Frontal cortex (tissue), 4 donors: ENCODE data around the gene AKNA. TPM values are rescaled to one million over a fixed set of nuclear protein-coding genes. Genes with fewer than 3 reads are reported as not detected.

ENCODE experiments used
- DNase-seq, 2 donors: peaks; one replicate each; pipeline ENCODE4 v3.0.0; 2012; ENCODE audit warnings: low spot score in 2 of 2
- FAIRE-seq: peaks from 2 replicates; lab custom pipeline; 2012; peaks lifted over from hg19 to GRCh38; lab: Jason Lieb, UNC
- total RNA-seq: library from RNA; depleted of rRNA; stranded (reverse); fragments of >200 nt; gene quantifications from one replicate; pipeline ENCODE4 v1.2.3, GENCODE V29; 2014
- donor health status: control.
- donor health status: control.
- donor health status: control.

AKNA gene, protein sequence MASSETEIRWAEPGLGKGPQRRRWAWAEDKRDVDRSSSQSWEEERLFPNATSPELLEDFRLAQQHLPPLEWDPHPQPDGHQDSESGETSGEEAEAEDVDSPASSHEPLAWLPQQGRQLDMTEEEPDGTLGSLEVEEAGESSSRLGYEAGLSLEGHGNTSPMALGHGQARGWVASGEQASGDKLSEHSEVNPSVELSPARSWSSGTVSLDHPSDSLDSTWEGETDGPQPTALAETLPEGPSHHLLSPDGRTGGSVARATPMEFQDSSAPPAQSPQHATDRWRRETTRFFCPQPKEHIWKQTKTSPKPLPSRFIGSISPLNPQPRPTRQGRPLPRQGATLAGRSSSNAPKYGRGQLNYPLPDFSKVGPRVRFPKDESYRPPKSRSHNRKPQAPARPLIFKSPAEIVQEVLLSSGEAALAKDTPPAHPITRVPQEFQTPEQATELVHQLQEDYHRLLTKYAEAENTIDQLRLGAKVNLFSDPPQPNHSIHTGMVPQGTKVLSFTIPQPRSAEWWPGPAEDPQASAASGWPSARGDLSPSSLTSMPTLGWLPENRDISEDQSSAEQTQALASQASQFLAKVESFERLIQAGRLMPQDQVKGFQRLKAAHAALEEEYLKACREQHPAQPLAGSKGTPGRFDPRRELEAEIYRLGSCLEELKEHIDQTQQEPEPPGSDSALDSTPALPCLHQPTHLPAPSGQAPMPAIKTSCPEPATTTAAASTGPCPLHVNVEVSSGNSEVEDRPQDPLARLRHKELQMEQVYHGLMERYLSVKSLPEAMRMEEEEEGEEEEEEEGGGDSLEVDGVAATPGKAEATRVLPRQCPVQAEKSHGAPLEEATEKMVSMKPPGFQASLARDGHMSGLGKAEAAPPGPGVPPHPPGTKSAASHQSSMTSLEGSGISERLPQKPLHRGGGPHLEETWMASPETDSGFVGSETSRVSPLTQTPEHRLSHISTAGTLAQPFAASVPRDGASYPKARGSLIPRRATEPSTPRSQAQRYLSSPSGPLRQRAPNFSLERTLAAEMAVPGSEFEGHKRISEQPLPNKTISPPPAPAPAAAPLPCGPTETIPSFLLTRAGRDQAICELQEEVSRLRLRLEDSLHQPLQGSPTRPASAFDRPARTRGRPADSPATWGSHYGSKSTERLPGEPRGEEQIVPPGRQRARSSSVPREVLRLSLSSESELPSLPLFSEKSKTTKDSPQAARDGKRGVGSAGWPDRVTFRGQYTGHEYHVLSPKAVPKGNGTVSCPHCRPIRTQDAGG (N-terminal part only)
- 3.3 TPM for total RNA-seq

- DNase-seq (peak in 1 of 2 donors; percentile 52), FAIRE-seq (no peak)
Observed at GRCh38 chr9:114387680-114388356, at the start of gene AKNA. Gene AKNA (minus strand): TSS chr9:114387982. CDS start chr9:114381333, 6,649 bp downstream.

DNA sequence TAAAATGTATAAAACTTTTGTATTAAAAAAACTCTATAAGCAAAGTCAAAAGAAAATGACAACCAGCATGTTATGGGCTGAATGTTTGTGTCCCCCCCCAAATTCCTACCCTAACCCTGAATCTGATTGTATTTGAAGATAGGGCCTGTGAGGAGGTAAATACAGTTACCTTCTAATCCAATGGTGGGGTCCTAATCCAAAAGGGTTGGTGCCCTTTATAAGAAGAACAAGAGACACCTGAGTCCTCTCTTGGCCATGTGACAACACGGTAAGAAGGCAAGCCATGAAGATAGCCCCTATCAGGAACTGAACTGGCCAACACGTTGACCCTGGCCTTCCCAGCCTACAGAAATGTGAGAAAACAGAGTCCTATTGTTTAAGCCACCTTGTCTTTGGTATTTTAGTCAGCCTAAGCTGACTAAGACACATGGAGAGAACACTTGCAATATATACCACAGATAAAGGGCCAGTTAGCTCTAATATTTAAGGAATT lies 49.7 kb upstream of the AKNA start:
- no peak for DNase-seq
- FAIRE-seq = no peak

- DNase-seq (peak; percentile 27 to 60), FAIRE-seq (no peak)
Observed at GRCh38 chr9:114434878-114435311, 47.1 kb upstream of the AKNA start.

DNA sequence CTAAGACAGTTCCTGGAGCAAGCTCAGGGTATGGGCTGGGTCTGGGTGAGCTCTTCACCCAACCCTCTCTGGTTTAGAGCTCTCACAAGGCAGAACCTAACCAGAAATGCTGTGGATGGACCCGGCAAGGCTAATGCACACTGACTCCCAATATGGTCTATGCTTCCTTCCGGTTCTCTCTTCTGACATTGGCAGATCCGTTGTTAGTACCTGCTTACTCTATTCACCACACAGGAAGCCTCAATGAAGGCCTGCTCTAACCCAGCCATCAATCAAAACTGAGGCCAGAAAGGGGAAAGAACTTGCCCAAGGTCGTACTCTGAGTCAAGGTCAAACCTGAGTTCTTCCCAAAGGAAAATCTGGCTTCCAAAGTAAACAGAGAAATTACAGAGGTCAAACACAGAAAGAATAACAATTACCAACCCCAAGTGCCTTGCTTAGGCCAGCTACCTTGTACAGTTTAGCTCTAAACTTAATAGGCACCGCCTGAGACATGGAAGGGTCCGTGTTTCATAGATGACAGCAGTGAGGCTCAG lies 46.0 kb upstream of the AKNA start:
- DNase-seq (no peak), FAIRE-seq (no peak)

DNA sequence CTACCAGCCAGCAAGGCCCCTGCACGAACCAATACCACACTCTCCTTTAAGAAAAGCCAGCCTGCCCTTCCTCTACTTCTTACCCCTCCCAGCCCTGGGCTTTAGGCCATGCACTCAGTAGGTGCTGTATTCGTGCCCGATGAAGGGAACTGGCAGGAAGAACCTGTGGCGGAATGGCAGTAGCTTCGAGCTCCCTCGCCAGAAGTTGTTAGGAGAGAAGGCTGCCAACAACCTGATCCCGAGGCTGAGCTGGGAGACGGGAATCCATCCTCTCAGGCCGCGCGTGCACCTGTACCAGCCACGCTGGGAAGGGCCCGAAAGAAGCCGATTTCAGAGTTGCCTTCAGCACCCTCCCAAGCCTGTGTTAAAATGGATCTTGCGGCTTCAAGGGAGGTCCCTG lies 45.3 kb upstream of the AKNA start:
- no peak for DNase-seq
- FAIRE-seq = no peak

DNA sequence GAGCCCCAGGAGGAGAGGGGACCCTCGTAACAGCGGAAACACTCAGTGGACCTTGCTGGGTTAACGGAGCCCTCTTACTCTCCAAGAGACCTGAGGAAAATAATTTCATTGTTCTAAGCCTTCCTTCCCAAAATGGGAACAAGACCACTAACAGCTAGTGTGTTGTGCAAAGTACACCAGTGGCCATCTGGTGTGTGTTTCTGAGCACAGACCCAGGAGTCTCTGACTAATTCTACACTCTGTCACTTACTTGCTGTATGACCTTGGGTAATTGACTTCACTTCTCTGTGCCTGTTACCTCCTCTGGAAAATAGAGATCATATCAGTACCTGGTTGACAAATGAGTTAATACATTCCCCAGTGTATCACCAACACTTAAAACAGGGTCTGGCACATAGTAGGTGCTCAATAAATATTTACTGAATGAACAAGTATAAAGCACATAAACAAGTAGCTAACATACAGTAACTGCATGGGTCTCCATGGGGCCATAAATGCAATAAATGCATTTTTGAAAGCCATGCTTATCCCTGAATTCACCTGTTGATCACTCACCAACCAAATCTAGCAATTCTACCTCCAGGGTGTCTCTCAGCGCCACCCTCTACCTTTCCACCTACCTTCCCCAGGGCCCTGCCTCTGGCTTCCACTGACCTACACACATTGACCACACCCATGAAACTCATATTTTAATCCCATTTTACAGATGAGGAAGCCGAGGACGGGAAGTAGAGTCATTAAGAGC lies 44.7 kb upstream of the AKNA start:
- no peak for FAIRE-seq
- no peak for DNase-seq

GRCh38 chr9:114431770-114432169 lies 44.0 kb upstream of the AKNA start:
- DNase-seq = no peak
- FAIRE-seq = no peak

DNA sequence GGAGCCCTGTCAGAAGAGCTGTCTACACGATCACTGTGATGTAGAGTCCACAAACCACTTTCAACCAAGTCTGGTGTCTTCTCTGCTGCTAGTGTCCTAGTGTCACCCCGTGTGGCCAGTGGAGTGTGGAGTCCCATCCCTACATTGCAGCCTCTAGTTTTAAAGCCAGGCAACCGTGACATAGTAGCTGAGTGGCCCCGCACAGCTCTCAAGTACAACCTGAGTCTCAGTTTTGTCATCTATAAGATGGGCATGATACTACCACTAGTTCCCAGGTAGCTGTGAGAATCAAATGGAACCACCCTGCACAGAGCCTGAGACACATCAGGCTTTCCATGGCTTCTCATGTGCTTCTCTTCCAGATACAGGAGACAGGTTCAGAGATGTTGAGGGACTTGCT lies 43.2 kb upstream of the AKNA start:
- DNase-seq (no peak), FAIRE-seq (no peak)

GRCh38 chr9:114430457-114430856 lies 42.7 kb upstream of the AKNA start:
- FAIRE-seq (no peak), DNase-seq (no peak)

GRCh38 chr9:114429488-114429887 lies 41.7 kb upstream of the AKNA start:
- FAIRE-seq = no peak
- DNase-seq = no peak

- FAIRE-seq = no peak
- no peak for DNase-seq
Observed at GRCh38 chr9:114428466-114428865, 40.7 kb upstream of the AKNA start.

DNA sequence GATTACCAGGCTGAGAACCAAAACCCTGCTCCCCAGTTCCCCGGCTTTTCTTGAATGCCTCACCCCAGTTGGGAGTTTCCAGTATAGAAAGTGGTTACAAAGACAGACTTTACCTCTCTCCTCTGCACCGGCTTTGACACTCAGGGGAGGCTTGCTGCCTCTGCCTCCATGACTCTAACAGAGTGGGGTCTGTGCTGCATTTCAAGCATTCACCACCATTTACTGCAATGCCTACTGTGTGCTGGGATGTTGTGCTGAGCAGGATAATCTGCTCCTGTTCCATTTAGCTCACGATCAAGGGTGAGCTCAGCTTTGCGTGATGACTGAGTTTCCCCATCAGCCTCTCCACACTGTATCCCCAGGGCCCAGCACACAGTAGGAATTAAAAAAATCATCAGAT lies 39.9 kb upstream of the AKNA start:
- no peak for FAIRE-seq
- DNase-seq = no peak

DNA sequence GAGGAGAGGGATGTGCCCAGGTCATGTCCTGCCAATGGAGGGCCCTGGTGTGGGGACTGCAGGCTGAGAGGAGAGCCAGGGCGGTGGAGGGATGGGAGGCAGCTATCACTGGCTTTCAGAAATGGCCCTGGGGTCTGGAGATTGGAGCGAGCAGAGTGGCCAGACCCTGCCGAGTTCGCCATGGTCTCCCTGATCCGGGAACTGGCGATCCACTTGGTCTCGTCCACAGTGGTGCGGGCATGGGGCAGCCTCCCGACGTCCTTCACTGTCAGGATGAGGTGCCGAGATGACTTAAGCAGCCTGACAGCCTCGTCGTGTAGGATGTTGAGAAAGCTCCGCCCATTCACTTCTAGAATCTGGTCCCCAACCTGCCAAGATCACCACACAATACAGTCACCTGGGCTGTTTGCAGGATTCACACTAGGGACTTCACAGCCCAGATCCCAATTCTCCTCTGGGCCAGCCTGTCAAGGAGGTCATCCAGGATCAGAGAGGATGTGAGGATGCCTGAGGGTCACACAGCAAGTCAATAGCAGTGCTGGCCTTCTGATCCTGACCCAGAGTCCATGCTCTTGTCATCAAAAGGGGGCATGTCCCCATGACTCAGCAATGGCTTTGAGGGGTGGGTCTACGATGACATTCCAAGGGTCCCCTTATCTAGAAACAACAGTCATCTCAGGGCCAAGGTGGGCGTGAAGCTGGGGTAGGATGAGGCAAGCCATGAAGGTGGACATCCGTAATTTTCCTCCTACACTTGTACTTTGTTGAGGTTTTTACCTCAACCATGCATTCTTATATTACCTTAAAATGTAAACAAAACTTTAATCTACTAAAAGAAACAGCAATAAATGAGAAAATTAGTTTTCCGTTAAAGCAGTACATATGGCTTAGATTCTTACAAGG lies 38.5 kb upstream of the AKNA start:
- no peak for FAIRE-seq

DNA sequence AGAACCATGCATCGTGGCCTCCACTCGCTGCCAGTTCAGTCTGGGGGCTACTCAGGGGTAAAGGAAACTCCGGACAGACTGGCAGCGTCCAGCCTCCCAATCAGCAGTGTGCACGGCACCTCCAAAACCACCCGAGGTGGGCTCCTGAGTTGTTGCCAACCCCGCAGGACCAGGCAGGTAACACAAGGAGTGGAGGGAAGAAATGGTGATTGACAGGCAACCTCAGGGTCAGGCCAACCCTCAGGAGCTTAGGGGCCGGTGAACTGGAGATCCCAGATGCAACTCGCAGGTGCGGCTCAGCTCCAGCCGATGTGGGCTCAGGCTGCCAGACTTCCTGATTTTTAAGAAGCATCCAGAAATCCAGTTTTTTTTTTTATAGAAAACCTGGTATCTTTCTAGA lies 37.3 kb upstream of the AKNA start:
- FAIRE-seq (no peak), DNase-seq (no peak)

More for the DNA sequence above, 38.5 kb upstream of the AKNA start:
- DNase-seq = no peak

DNA sequence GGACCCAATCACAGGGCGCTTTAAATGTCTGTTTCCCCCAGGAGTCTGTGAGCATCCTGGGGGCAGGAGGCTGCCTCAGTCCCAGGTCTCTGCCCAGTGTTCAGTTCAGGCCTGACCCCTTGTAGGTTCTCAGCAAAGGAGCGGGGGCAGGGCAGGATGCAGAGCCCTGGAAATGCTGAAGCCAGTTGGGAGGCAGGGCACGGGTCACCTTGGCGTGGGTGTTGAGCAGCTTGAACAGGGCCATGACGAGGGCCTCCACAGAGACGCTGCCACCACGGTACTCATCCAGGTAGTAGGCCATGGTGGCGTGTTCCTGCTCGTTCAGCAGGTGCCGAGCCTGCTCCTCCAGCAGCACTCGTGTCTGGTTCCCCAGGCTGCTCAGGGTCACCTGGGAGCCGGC lies 36.3 kb upstream of the AKNA start:
- FAIRE-seq (no peak), DNase-seq (no peak)

GRCh38 chr9:114423181-114423580 lies 35.4 kb upstream of the AKNA start:
- no peak for FAIRE-seq

GRCh38 chr9:114421147-114421546 lies 33.4 kb upstream of the AKNA start:
- DNase-seq = no peak
- FAIRE-seq = no peak

More at GRCh38 chr9:114423181-114423580, 35.4 kb upstream of the AKNA start:
- no peak for DNase-seq
